ENCODE results near the gene FHIT.

- TF ChIP-seq, protein P1, sequence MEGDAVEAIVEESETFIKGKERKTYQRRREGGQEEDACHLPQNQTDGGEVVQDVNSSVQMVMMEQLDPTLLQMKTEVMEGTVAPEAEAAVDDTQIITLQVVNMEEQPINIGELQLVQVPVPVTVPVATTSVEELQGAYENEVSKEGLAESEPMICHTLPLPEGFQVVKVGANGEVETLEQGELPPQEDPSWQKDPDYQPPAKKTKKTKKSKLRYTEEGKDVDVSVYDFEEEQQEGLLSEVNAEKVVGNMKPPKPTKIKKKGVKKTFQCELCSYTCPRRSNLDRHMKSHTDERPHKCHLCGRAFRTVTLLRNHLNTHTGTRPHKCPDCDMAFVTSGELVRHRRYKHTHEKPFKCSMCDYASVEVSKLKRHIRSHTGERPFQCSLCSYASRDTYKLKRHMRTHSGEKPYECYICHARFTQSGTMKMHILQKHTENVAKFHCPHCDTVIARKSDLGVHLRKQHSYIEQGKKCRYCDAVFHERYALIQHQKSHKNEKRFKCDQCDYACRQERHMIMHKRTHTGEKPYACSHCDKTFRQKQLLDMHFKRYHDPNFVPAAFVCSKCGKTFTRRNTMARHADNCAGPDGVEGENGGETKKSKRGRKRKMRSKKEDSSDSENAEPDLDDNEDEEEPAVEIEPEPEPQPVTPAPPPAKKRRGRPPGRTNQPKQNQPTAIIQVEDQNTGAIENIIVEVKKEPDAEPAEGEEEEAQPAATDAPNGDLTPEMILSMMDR (conservative IDR thresholded peaks at IDR 0.05): no peak
- TF ChIP-seq EZH2 (IDR thresholded peaks at IDR 0.05; ENCODE audit: low read depth): no peak
Observed at GRCh38 chr3:59953104-59953503, 1298.1 kb downstream of the FHIT start.

Data from PC-9 (cell line).